Smooth muscle cell (in vitro differentiated cells): ENCODE data around the gene PDCD10. TPM values are rescaled to one million over a fixed set of nuclear protein-coding genes. Genes with fewer than 3 reads are reported as not detected.

Source experiments
- DNase-seq: peaks from one replicate; lab custom pipeline; 2025; ENCODE audit not compliant: unreplicated experiment; lab: John Stamatoyannopoulos, UW
- H2AFZ ChIP-seq: fragments of 200-600 bp; sonication (generic); 2 replicates; pipeline ENCODE4 v1.6.0; 2016; ENCODE audit warnings: antibody characterized with exemption, low read depth, mild to moderate bottlenecking
- H3F3A ChIP-seq: fragments of 200-600 bp; sonication (generic); 2 replicates; pipeline ENCODE4 v1.6.0; 2017; ENCODE audit warnings: antibody characterized with exemption, low read depth
- H3K27ac ChIP-seq: fragments of 200-600 bp; sonication (generic); 2 replicates; pipeline ENCODE4 v1.5.1; 2016; ENCODE audit warnings: low read depth, mild to moderate bottlenecking
- H3K27me3 ChIP-seq: fragments of 200-600 bp; sonication (generic); 2 replicates; pipeline ENCODE4 v1.6.1; 2016; ENCODE audit warnings: low read depth, mild to moderate bottlenecking
- H3K36me3 ChIP-seq: fragments of 200-600 bp; sonication (generic); 2 replicates; pipeline ENCODE4 v1.5.1; 2016; ENCODE audit warnings: low read depth
- H3K4me1 ChIP-seq: fragments of 200-600 bp; sonication (generic); 2 replicates; pipeline ENCODE4 v1.5.1; 2016; ENCODE audit warnings: low read depth
- H3K4me2 ChIP-seq: fragments of 200-600 bp; sonication (generic); 2 replicates; pipeline ENCODE4 v1.6.0; 2016; ENCODE audit warnings: mild to moderate bottlenecking
- H3K4me3 ChIP-seq: fragments of 200-600 bp; sonication (generic); 2 replicates; pipeline ENCODE4 v1.5.1; 2016; ENCODE audit warnings: mild to moderate bottlenecking
- H3K79me2 ChIP-seq: fragments of 200-600 bp; sonication (generic); 2 replicates; pipeline ENCODE4 v1.6.0; 2016; ENCODE audit warnings: low read depth, mild to moderate bottlenecking
- H3K9ac ChIP-seq: fragments of 200-600 bp; sonication (generic); 2 replicates; pipeline ENCODE4 v1.6.0; 2016; ENCODE audit warnings: low read depth
- H3K9me3 ChIP-seq: fragments of 200-600 bp; sonication (generic); replicated peaks from 2 replicates; pipeline ENCODE4 v1.5.1; 2016; ENCODE audit warnings: low read depth
- H4K20me1 ChIP-seq: fragments of 200-600 bp; sonication (generic); 2 replicates; pipeline ENCODE4 v1.6.0; 2016; ENCODE audit warnings: low read depth
- CTCF ChIP-seq: fragments of 200-600 bp; sonication (generic); IDR thresholded peaks from 2 replicates; pipeline ENCODE4 v1.5.1; 2017; ENCODE audit warnings: borderline replicate concordance, mild to moderate bottlenecking, antibody characterized with exemption; ENCODE audit not compliant: insufficient read depth, poor library complexity, severe bottlenecking
- WGBS: methylation state at CpG from one replicate; pipeline ENCODE4 v1.1.7; 2016; ENCODE audit warnings: low lambda C conversion rate; 5-methylcytosine and 5-hydroxymethylcytosine counted together
- polyA plus RNA-seq: library from polyadenylated mRNA; unstranded; fragments of >200 nt; fragmentation: Nextera tagmentation; extraction: Ambion mirVana; gene quantifications from 2 replicates; pipeline ENCODE4 v1.2.1, GENCODE V29; 2016
- total RNA-seq: library from RNA; depleted of rRNA; stranded (reverse); fragments of >200 nt; gene quantifications from 2 replicates; pipeline ENCODE4 v1.2.3, GENCODE V29; 2014

PDCD10 gene
- total and polyA plus RNA-seq, 2 experiments from 2014 or later: 47.4 to 75.6 TPM

- Histone ChIP-seq H3K79me2 (peaks cover 97% of the 10 kb centered on the region), H3K27me3 (no peaks in the 10 kb centered on the region), H3K4me2 (no peak overlapping the region), H2AFZ (no peak overlapping the region), H3K36me3 (peaks cover 12% of the 10 kb centered on the region), H3K27ac (no peak overlapping the region), H3K9ac (no peak overlapping the region), H3F3A (no peaks in the 10 kb centered on the region), H3K4me3 (no peak overlapping the region), H3K9me3 (no peaks in the 10 kb centered on the region), H3K4me1 (peaks cover 8% of the 10 kb centered on the region), H4K20me1 (peaks cover 84% of the 10 kb centered on the region)
- DNase-seq: no peak
- no peak for TF ChIP-seq CTCF
- 100% methylated on average over 1 of the region's 1 CpG for WGBS
These were observed 16.1 kb downstream of the PDCD10 start for GRCh38 chr3:167718582-167718981.

- Histone ChIP-seq H3K27ac (no peak overlapping the region), H3K4me3 (no peak overlapping the region), H3K9me3 (no peaks in the 10 kb centered on the region), H3K27me3 (no peaks in the 10 kb centered on the region), H3K36me3 (peaks cover 12% of the 10 kb centered on the region), H2AFZ (no peak overlapping the region), H3K4me2 (no peak overlapping the region), H3K4me1 (no peaks in the 10 kb centered on the region), H3K79me2 (peaks cover 97% of the 10 kb centered on the region), H3K9ac (no peak overlapping the region), H4K20me1 (peaks cover 84% of the 10 kb centered on the region), H3F3A (no peaks in the 10 kb centered on the region)
- DNase-seq: no peak
- TF ChIP-seq CTCF: no peak
- 94% methylated on average over 2 of the region's 2 CpGs for WGBS
These were observed 17.8 kb downstream of the PDCD10 start for GRCh38 chr3:167716920-167717319.

DNA sequence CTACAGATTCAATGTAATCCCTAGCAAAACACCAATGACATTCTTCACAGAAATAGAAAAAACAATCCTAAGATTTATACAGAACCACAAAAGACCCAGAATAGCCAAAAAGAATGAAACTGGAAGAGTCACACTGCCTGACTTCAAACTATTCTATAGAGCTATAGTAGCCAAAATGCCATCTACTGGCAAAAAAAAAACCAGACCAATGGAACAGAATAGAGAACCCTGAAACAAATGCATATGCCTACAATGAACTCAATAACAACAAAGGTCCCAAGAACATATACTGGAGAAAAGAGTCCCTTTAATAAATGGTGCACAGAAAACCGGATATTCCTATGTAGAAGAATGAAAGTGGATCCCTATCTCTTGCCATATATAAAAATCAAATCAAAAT lies 19.8 kb downstream of the PDCD10 start:
- Histone ChIP-seq H3K36me3 (peaks cover 12% of the 10 kb centered on the region), H3K27me3 (no peaks in the 10 kb centered on the region), H3K4me2 (no peak overlapping the region), H3K79me2 (peaks cover 85% of the 10 kb centered on the region), H3K4me1 (no peaks in the 10 kb centered on the region), H3K9me3 (no peaks in the 10 kb centered on the region), H3K9ac (no peak overlapping the region), H3F3A (no peaks in the 10 kb centered on the region), H3K4me3 (no peak overlapping the region), H2AFZ (no peak overlapping the region), H3K27ac (no peak overlapping the region), H4K20me1 (peaks cover 84% of the 10 kb centered on the region)
- TF ChIP-seq CTCF: no peak
- WGBS: 100% methylated on average over 1 of the region's 1 CpG
- DNase-seq: no peak

- Histone ChIP-seq H4K20me1 (peaks cover 94% of the 10 kb centered on the region), H3K36me3 (no peaks in the 10 kb centered on the region), H3K4me2 (no peak overlapping the region), H3K9ac (no peak overlapping the region), H3F3A (no peaks in the 10 kb centered on the region), H2AFZ (no peak overlapping the region), H3K27me3 (no peaks in the 10 kb centered on the region), H3K27ac (no peak overlapping the region), H3K9me3 (no peaks in the 10 kb centered on the region), H3K4me1 (no peaks in the 10 kb centered on the region), H3K79me2 (peaks cover 72% of the 10 kb centered on the region), H3K4me3 (no peak overlapping the region)
- TF ChIP-seq CTCF: no peak
- WGBS: 100% methylated on average over 3 of the region's 3 CpGs
- no peak for DNase-seq
These were observed 22.2 kb downstream of the PDCD10 start for GRCh38 chr3:167712445-167712844.
